HFFc6 (cell line): ENCODE results near the gene ANKDD1A. TPM values are rescaled to one million over a fixed set of nuclear protein-coding genes. Genes with fewer than 3 reads are reported as not detected.

Source experiments
- DNase-seq: peaks from one replicate; pipeline ENCODE4 v3.0.0-alpha.2; 2018
- H3K27ac Mint-ChIP-seq: 2 replicates; pipeline ENCODE4 v1.8.0; 2020; ENCODE audit warnings: mild to moderate bottlenecking, mixed read lengths
- H3K27me3 Mint-ChIP-seq: 2 replicates; pipeline ENCODE4 v1.8.0; 2021; ENCODE audit warnings: mild to moderate bottlenecking, moderate library complexity, mixed read lengths; ENCODE audit not compliant: insufficient read depth
- H3K36me3 Mint-ChIP-seq: 2 replicates; pipeline ENCODE4 v1.8.0; 2021; ENCODE audit warnings: low read depth, mixed read lengths
- H3K4me1 Mint-ChIP-seq: 2 replicates; pipeline ENCODE4 v1.8.0; 2020; ENCODE audit warnings: low read depth, mixed read lengths
- H3K4me3 Mint-ChIP-seq: 2 replicates; pipeline ENCODE4 v1.8.0; 2020; ENCODE audit warnings: mild to moderate bottlenecking, moderate library complexity, mixed read lengths
- H3K9me3 Mint-ChIP-seq: 2 replicates; pipeline ENCODE4 v1.8.0; 2020; ENCODE audit warnings: mild to moderate bottlenecking, mixed read lengths
- total RNA-seq, 6 experiments: library from RNA; stranded (reverse); fragmentation: NEBNext Ultra II Directional; extraction: Animal tissue kit (Norgen Biotek cat#: 25700); gene quantifications; 2 replicates in 1 of 6; 3 replicates in 5 of 6; pipeline ENCODE4 v1.2.3, GENCODE V29; 2021
- TF ChIP-seq, protein P1 (sequence below): fragments of 200-600 bp; sonication (generic); IDR thresholded peaks from 2 replicates; pipeline ENCODE4 v1.5.0; 2021; ENCODE audit warnings: antibody characterized with exemption, mild to moderate bottlenecking

ANKDD1A gene
- total RNA-seq, 6 experiments from 2014 or later: 1.3 to 2.4 (median 1.9) TPM

DNA sequence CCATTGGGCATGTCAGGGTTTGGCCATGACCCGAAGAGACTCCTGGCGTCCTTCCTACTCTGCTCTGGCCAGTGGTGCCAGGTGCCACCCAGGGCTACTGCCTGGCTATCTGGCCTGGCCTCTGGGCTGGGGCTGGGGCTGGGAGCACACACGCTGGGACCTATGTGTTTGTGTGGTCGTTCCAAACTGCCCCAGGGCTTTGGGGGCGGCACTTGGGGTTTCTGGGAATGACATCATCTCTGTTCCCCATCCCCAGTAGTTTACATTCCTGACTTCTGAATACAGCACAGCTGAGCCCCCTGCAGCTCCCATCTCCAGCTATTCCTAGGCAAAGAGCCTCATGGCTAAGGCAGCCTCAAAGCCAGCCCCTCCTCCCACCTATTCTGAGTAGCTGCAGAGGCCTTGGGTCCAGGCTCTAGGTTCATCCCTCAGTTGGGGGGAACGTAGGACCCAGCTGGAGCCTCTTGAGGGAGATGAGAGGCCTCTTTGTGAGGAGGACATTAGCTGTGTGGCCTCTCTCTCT, 45.6 kb upstream of the ANKDD1A start:
- H3K27ac Mint-ChIP-seq: peak overlapping the region; percentile 85
- peak; percentile 86 for DNase-seq
- H3K4me3 Mint-ChIP-seq: peak overlapping the region; percentile 58
- no peaks in the 10 kb centered on the region for H3K9me3 Mint-ChIP-seq
- H3K36me3 Mint-ChIP-seq: peaks cover 26% of the 10 kb centered on the region
- peaks cover 36% of the 10 kb centered on the region for H3K4me1 Mint-ChIP-seq
- TF ChIP-seq, protein P1, sequence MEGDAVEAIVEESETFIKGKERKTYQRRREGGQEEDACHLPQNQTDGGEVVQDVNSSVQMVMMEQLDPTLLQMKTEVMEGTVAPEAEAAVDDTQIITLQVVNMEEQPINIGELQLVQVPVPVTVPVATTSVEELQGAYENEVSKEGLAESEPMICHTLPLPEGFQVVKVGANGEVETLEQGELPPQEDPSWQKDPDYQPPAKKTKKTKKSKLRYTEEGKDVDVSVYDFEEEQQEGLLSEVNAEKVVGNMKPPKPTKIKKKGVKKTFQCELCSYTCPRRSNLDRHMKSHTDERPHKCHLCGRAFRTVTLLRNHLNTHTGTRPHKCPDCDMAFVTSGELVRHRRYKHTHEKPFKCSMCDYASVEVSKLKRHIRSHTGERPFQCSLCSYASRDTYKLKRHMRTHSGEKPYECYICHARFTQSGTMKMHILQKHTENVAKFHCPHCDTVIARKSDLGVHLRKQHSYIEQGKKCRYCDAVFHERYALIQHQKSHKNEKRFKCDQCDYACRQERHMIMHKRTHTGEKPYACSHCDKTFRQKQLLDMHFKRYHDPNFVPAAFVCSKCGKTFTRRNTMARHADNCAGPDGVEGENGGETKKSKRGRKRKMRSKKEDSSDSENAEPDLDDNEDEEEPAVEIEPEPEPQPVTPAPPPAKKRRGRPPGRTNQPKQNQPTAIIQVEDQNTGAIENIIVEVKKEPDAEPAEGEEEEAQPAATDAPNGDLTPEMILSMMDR: no peak
- peaks cover 2% of the 10 kb centered on the region; the same call in 1 of the 2 replicates for H3K27me3 Mint-ChIP-seq

DNA sequence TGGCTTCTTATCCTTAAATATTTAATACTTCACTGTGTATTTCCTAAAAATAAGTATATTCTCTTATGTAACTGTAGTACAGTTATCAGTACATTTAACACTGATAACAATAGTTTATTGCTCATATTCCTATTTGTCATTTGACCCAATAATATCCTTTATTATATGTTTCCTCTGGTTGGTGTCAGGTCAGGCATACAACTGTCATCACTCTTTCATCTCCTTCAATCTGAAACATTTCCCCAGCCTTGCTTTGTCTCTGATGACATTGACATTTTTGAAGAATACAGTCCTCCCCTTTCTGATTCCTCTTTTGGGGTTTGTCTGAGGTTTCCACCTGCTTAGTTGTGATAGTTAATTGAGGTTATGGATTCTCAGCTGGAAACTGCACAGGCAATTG, 42.2 kb upstream of the ANKDD1A start:
- Mint-ChIP-seq H3K4me1 (peaks cover 44% of the 10 kb centered on the region), H3K27ac (no peak overlapping the region), H3K27me3 (peaks cover 2% of the 10 kb centered on the region; the same call in 1 of the 2 replicates), H3K9me3 (no peaks in the 10 kb centered on the region), H3K36me3 (peaks cover 22% of the 10 kb centered on the region; the same call in 1 of the 2 replicates), H3K4me3 (no peak overlapping the region)
- no peak for DNase-seq
- TF ChIP-seq, protein P1: no peak

DNA sequence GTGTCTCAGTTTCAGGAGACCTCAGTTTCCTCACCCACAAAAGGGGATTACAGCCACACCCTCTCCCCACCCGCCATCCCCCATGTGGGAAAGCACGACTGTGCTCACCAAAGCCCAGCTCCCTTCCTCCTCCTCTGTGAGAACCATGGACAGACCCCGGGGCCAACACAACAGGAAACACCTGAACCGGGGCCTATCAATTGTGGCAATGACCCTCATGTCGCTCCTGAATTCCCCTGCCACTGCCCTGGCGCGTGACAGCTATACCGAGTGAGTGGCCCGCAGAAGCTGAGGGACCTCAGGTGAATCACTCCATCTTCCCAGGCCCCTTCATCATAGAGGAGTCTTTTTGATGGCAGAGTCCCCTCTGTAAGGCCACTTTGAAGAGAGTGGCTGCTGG, 41.3 kb upstream of the ANKDD1A start:
- Mint-ChIP-seq H3K36me3 (peaks cover 22% of the 10 kb centered on the region; the same call in 1 of the 2 replicates), H3K9me3 (no peaks in the 10 kb centered on the region), H3K4me1 (peaks cover 48% of the 10 kb centered on the region), H3K4me3 (no peak overlapping the region), H3K27ac (no peak overlapping the region), H3K27me3 (peaks cover 2% of the 10 kb centered on the region; the same call in 1 of the 2 replicates)
- TF ChIP-seq, protein P1: no peak
- DNase-seq: no peak

DNA sequence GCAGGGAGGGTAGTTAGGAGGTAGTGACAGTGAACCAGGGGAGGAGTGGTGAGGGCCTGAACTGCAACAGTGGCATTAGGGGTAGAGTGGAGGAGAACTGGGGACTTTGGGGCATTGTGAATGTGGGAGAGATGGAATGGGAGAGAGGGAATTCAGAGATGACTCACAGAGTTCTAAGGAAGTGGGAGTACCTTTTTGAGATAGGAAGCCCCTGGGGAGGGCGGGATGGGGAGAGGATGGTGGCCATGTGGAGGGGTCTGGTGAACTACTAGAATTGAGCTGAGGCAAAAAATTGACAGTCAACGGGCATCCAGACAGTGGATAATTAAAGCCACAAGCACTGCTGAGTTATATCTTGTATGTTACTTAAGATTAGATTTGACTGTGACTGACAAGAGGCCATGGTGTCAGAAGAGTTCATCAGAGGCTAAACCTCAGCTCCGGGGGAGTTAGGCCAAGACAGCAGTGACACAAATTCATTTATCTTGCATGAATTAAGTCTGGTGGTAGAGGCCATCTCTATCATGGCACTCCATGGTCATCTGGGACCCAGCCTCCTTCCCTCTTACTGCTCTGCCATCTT, 36.0 kb upstream of the ANKDD1A start:
- H3K36me3 Mint-ChIP-seq: no peaks in the 10 kb centered on the region; the same call in 1 of the 2 replicates
- H3K9me3 Mint-ChIP-seq: no peaks in the 10 kb centered on the region
- TF ChIP-seq, protein P1: no peak
- peaks cover 26% of the 10 kb centered on the region for H3K4me1 Mint-ChIP-seq
- H3K27me3 Mint-ChIP-seq: no peaks in the 10 kb centered on the region
- no peak overlapping the region for H3K27ac Mint-ChIP-seq
- no peak overlapping the region for H3K4me3 Mint-ChIP-seq
- no peak for DNase-seq

DNA sequence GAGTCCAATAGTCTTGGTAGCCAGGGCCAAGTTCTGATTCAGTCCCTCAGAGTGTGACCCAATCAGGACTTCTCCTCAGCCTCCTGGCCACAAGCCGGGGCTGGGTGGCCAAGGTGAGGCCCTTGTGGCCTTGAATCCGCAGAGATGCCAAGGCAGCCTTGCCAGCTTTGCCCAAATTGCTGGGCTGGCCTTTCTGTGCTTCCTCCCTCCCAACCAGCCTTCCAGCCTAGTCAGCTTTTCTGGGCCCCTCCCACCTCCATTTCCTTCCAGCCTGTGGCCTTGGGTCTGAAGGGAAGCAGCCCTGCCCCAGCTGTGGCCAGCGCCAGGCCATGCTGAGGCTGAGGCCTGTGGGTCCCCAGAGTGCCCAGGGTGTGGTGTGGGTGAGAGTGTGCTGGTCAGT, 34.3 kb upstream of the ANKDD1A start:
- Mint-ChIP-seq H3K27me3 (no peaks in the 10 kb centered on the region), H3K27ac (no peak overlapping the region; the same call in 1 of the 2 replicates), H3K4me1 (peaks cover 29% of the 10 kb centered on the region), H3K9me3 (no peaks in the 10 kb centered on the region), H3K4me3 (no peak overlapping the region), H3K36me3 (no peaks in the 10 kb centered on the region)
- TF ChIP-seq, protein P1: no peak
- DNase-seq: no peak
